GM13977 (cell line): ENCODE results near the gene STEAP2.
A peak's percentile ranks its signal among the peaks of the same experiment; 100 is the strongest.

ENCODE experiments used
- DNase-seq: peaks from one replicate; pipeline ENCODE4 v3.0.0; 2012; ENCODE audit warnings: low spot score
- in situ Hi-C: fragments of 300-500 bp; cut with MboI; formaldehyde crosslinking; loops from one replicate; pipeline ENCODE4 v1.12.0; 2022; ENCODE audit warnings: low sequenced_read_pairs, low pct_unique_long_range_greater_than_20kb, mixed read lengths, inconsistent platforms; ENCODE audit not compliant: unreplicated experiment
- TF ChIP-seq, protein P1 (sequence below): IDR thresholded peaks from 2 replicates; pipeline ENCODE4 v1.5.1; 2012; ENCODE audit warnings: mild to moderate bottlenecking, control low read depth; ENCODE audit not compliant: insufficient read depth; ENCODE audit errors: extremely low read depth, missing control alignments

Gene STEAP2

DNA sequence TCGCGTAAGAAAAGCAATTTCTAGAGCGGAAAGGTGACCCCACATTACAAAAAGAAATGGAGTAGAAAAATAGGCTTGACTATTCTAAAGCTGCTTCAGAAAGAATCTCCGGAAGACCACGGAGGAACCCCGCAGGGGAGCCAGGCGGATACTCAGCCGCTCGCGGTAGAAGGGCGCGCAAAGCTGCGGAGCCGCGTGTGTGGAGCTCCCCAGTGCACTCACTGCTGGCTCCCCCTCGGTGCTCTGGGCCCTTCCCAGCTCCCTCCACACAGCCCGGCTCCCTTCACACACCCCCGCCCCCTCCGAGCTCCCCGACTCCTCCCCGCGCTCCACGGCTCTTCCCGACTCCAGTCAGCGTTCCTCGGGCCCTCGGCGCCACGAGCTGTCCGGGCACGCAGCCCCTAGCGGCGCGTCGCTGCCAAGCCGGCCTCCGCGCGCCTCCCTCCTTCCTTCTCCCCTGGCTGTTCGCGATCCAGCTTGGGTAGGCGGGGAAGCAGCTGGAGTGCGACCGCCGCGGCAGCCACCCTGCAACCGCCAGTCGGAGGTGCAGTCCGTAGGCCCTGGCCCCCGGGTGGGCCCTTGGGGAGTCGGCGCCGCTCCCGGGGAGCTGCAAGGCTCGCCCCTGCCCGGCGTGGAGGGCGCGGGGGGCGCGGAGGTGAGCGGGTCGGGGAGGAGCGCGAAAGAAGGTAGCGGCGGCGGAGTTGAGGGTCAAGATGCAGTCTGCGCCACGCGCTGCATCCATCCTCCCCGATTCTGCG, at the start of gene STEAP2:
STEAP2 (plus strand) TSS at position 350 of the 758 bp plus-strand sequence. CDS start 13,343 bp downstream, outside the sequence.
- in situ Hi-C loops, result no loop called here
- TF ChIP-seq, protein P1, sequence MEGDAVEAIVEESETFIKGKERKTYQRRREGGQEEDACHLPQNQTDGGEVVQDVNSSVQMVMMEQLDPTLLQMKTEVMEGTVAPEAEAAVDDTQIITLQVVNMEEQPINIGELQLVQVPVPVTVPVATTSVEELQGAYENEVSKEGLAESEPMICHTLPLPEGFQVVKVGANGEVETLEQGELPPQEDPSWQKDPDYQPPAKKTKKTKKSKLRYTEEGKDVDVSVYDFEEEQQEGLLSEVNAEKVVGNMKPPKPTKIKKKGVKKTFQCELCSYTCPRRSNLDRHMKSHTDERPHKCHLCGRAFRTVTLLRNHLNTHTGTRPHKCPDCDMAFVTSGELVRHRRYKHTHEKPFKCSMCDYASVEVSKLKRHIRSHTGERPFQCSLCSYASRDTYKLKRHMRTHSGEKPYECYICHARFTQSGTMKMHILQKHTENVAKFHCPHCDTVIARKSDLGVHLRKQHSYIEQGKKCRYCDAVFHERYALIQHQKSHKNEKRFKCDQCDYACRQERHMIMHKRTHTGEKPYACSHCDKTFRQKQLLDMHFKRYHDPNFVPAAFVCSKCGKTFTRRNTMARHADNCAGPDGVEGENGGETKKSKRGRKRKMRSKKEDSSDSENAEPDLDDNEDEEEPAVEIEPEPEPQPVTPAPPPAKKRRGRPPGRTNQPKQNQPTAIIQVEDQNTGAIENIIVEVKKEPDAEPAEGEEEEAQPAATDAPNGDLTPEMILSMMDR, result peak; percentile 52
- DNase-seq, result peak; percentile 65

DNA sequence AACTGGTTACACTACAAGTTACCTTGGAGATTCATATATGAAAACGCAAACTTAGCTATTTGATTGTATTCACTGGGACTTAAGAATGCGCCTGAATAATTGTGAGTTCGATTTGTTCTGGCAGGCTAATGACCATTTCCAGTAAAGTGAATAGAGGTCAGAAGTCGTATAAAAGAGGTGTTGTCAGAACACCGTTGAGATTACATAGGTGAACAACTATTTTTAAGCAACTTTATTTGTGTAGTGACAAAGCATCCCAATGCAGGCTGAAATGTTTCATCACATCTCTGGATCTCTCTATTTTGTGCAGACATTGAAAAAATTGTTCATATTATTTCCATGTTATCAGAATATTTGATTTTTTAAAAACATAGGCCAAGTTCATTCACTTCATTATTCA, 48.0 kb upstream of the STEAP2 start:
- TF ChIP-seq, protein P1, result no peak
- DNase-seq, result no peak
- in situ Hi-C loops, result loop anchor here (25.0 kb wide), 2 partner anchors 99 to 274 kb away; no protein-coding TSS in a partner anchor

- TF ChIP-seq, protein P1, result no peak
- DNase-seq, result no peak
- in situ Hi-C loops, result loop anchor here (25.0 kb wide), 2 partner anchors 97 to 272 kb away; no protein-coding TSS in a partner anchor
Observed at GRCh38 chr7:90165724-90166123, 45.8 kb upstream of the STEAP2 start.

GRCh38 chr7:90166153-90166552, 45.4 kb upstream of the STEAP2 start:
- in situ Hi-C loops, result loop anchor here (25.0 kb wide), 2 partner anchors 96 to 271 kb away; no protein-coding TSS in a partner anchor
- DNase-seq, result no peak
- TF ChIP-seq, protein P1, result no peak

DNA sequence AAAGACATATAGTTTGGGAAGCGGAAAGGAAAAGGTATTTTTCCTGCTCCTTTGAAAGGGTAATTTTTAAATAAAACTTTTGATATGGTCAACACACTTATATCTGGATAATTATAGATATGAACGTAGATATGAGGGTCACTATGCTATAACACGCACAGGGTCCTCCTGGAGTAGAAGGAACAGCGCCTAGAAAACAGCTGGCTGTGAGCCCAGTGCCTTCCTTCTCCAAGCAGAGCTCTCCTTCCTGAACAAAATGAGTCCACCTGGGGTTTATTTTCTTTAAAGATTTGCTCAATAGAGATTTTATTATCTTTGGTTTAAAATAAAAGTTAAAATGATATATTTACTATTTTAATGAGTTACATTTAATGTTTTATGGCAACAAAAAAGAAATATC, 44.2 kb upstream of the STEAP2 start:
- in situ Hi-C loops, result loop anchor here (25.0 kb wide), 2 partner anchors 95 to 270 kb away; no protein-coding TSS in a partner anchor
- DNase-seq, result no peak
- TF ChIP-seq, protein P1, result no peak

GRCh38 chr7:90169891-90170290, 41.6 kb upstream of the STEAP2 start:
- TF ChIP-seq, protein P1, result no peak
- no peak for DNase-seq
- in situ Hi-C loops, result loop anchor here (25.0 kb wide), 2 partner anchors 92 to 267 kb away; no protein-coding TSS in a partner anchor
